ENCODE measurements around the gene TRIM6. TPM values are rescaled to one million over a fixed set of nuclear protein-coding genes. Genes with fewer than 3 reads are reported as not detected.

The TRIM6 gene
- total RNA-seq, 1 experiment from 2014 or later: 17.9 TPM

- Histone ChIP-seq H4K20me1 (ENCODE audit: control insufficient read depth, insufficient read depth, insufficient read length) (no peaks in the 10 kb centered on the region), H3K79me2 (ENCODE audit: insufficient read depth, low read length) (no peaks in the 10 kb centered on the region), H3K56ac (ENCODE audit: insufficient read length, low read depth, low read length) (no peak overlapping the region), H2AK5ac (ENCODE audit: insufficient read length, low read length) (no peak overlapping the region), H3K4ac (ENCODE audit: low read depth, low read length) (no peak overlapping the region; the same call in 1 of the 2 replicates), H3K23ac (ENCODE audit: insufficient read length, low read depth, low read length) (no peak overlapping the region), H3K79me1 (ENCODE audit: insufficient read depth, low read depth, low read length, poor library complexity, severe bottlenecking) (no peaks in the 10 kb centered on the region), H3K18ac (ENCODE audit: insufficient read length, low read depth, low read length) (no peak overlapping the region), H2BK120ac (ENCODE audit: low read depth, low read length, poor library complexity, severe bottlenecking) (no peak overlapping the region), H3T11ph (ENCODE audit: low read length) (no peak overlapping the region), H4K5ac (ENCODE audit: insufficient read length, low read depth, low read length) (no peak overlapping the region), H4K8ac (replicated peaks; ENCODE audit: insufficient read length, low read depth, low read length) (no peak overlapping the region), H2BK15ac (ENCODE audit: low read depth, low read length) (no peak overlapping the region), H3K4me1 (ENCODE audit: insufficient read depth, low read length) (peaks cover 5% of the 10 kb centered on the region; the same call in 1 of the 2 replicates), H2AFZ (ENCODE audit: low read length) (peak overlapping the region; percentile 65), H2BK20ac (ENCODE audit: low read depth, low read length, poor library complexity, severe bottlenecking) (no peak overlapping the region), H2BK12ac (ENCODE audit: insufficient read length, low read depth, low read length) (no peak overlapping the region), H3K27me3 (ENCODE audit: insufficient read depth, low read length) (no peaks in the 10 kb centered on the region), H2BK5ac (ENCODE audit: insufficient read length, low read length) (no peak overlapping the region), H3K23me2 (ENCODE audit: insufficient read length, low read depth, low read length, poor library complexity, severe bottlenecking) (no peaks in the 10 kb centered on the region), H3K9ac (ENCODE audit: extremely low read depth, insufficient read length, low read length) (no peak overlapping the region), H4K91ac (ENCODE audit: insufficient read length, low read depth, low read length) (no peak overlapping the region), H3K27ac (ENCODE audit: insufficient read length, low read depth, low read length) (no peak overlapping the region), H3K9me3 (ENCODE audit: control insufficient read depth, low read depth, low read length) (no peaks in the 10 kb centered on the region), H3K14ac (ENCODE audit: insufficient read depth, low read length) (no peak overlapping the region), H3K4me2 (ENCODE audit: insufficient read depth, insufficient read length, low read length) (no peak overlapping the region)
- Mint-ChIP-seq H3K36me3 (ENCODE audit: insufficient read depth in 1 of 3, low read depth in 3 of 3) (no peaks in the 10 kb centered on the region), H3K4me1 (peaks cover 0 to 8% of the 10 kb centered on the region in 2 experiments; a peak in 2 of 4 replicates), H3K27me3 (ENCODE audit: low read depth) (peaks cover 3% of the 10 kb centered on the region), H3K9me3 (no peaks in the 10 kb centered on the region), H3K27ac (no peak overlapping the region), H3K4me3 (no peak overlapping the region)
- no CpG with 5 or more reads among the region's 3 CpGs for WGBS (ENCODE audit: extremely low coverage, insufficient read length, low lambda C conversion rate)
- TF ChIP-seq CTCF (conservative IDR thresholded peaks at IDR 0.05): no peak
- DNase-seq: no peak
These were observed 39.7 kb upstream of the TRIM6 start for GRCh38 chr11:5556596-5557188.

Measured in H9 (cell line).